Measurements from ENCODE around the gene SPATA13. TPM values are rescaled to one million over a fixed set of nuclear protein-coding genes. Genes with fewer than 3 reads are reported as not detected.

SPATA13 gene
- total RNA-seq, 1 experiment from 2014 or later, result 14.1 TPM

DNA sequence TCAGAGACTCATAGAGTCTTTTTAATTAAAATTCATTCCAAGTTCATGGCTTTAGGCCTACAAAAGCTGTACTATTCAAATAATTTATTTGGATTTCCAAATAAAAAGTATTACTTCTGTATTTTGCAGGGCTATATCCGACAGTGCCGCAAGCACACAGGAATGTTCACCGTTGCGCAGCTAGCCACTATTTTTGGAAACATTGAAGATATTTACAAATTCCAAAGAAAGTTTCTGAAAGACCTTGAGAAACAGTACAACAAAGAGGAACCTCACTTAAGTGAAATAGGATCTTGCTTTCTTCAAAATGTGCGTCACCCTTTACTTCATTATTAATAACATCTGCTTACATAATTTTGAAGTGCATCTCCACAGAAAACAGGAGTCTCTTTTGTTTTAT, 128.3 kb downstream of the SPATA13 start:
- H3K14ac ChIP-seq (ENCODE audit: insufficient read depth, low read length), result no peak overlapping the region
- no peak overlapping the region for H2BK15ac ChIP-seq (ENCODE audit: low read depth, low read length)
- H3K79me2 ChIP-seq (ENCODE audit: insufficient read depth, low read length), result no peaks in the 10 kb centered on the region
- no peak overlapping the region for H3K4me2 ChIP-seq (ENCODE audit: insufficient read depth, insufficient read length, low read length)
- Mint-ChIP-seq H3K36me3 (ENCODE audit: insufficient read depth in 1 of 3, low read depth in 3 of 3) (peaks cover 18 to 29% (median 27%) of the 10 kb centered on the region in 3 experiments; a peak in 6 of 7 replicates), H3K4me3 (no peak overlapping the region), H3K27me3 (ENCODE audit: low read depth) (no peaks in the 10 kb centered on the region), H3K9me3 (no peaks in the 10 kb centered on the region), H3K4me1 (no peaks in the 10 kb centered on the region), H3K27ac (no peak overlapping the region)
- H2BK5ac ChIP-seq (ENCODE audit: insufficient read length, low read length), result no peak overlapping the region
- H3K18ac ChIP-seq (ENCODE audit: insufficient read length, low read depth, low read length), result no peak overlapping the region
- no peak overlapping the region for H4K5ac ChIP-seq (ENCODE audit: insufficient read length, low read depth, low read length)
- H3K9me3 ChIP-seq (ENCODE audit: control insufficient read depth, low read depth, low read length), result no peaks in the 10 kb centered on the region
- H3K23me2 ChIP-seq (ENCODE audit: insufficient read length, low read depth, low read length, poor library complexity, severe bottlenecking), result no peaks in the 10 kb centered on the region
- H2BK20ac ChIP-seq (ENCODE audit: low read depth, low read length, poor library complexity, severe bottlenecking), result no peak overlapping the region
- no peak overlapping the region for H3T11ph ChIP-seq (ENCODE audit: low read length)
- no peak overlapping the region for H2AK5ac ChIP-seq (ENCODE audit: insufficient read length, low read length)
- no peaks in the 10 kb centered on the region for H3K4me1 ChIP-seq (ENCODE audit: insufficient read depth, low read length)
- no peaks in the 10 kb centered on the region for H3K79me1 ChIP-seq (ENCODE audit: insufficient read depth, low read depth, low read length, poor library complexity, severe bottlenecking)
- H3K4ac ChIP-seq (ENCODE audit: low read depth, low read length), result no peak overlapping the region
- no peak overlapping the region for H3K23ac ChIP-seq (ENCODE audit: insufficient read length, low read depth, low read length)
- no peaks in the 10 kb centered on the region for H4K20me1 ChIP-seq (ENCODE audit: control insufficient read depth, insufficient read depth, insufficient read length)
- no peaks in the 10 kb centered on the region for H3K27me3 ChIP-seq (ENCODE audit: insufficient read depth, low read length)
- no peak overlapping the region for H4K8ac ChIP-seq (replicated peaks; ENCODE audit: insufficient read length, low read depth, low read length)
- no peak for DNase-seq
- no peak overlapping the region for H2BK120ac ChIP-seq (ENCODE audit: low read depth, low read length, poor library complexity, severe bottlenecking)
- WGBS (ENCODE audit: extremely low coverage, insufficient read length, low lambda C conversion rate), result no CpG with 5 or more reads among the region's 5 CpGs
- H3K27ac ChIP-seq (ENCODE audit: insufficient read length, low read depth, low read length), result no peak overlapping the region
- H3K56ac ChIP-seq (ENCODE audit: insufficient read length, low read depth, low read length), result no peak overlapping the region
- no peak overlapping the region for H4K91ac ChIP-seq (ENCODE audit: insufficient read length, low read depth, low read length)
- no peak overlapping the region for H3K9ac ChIP-seq (ENCODE audit: extremely low read depth, insufficient read length, low read length)
- no peak overlapping the region for H2BK12ac ChIP-seq (ENCODE audit: insufficient read length, low read depth, low read length)
- H2AFZ ChIP-seq (ENCODE audit: low read length), result no peak overlapping the region
- TF ChIP-seq, protein P1, sequence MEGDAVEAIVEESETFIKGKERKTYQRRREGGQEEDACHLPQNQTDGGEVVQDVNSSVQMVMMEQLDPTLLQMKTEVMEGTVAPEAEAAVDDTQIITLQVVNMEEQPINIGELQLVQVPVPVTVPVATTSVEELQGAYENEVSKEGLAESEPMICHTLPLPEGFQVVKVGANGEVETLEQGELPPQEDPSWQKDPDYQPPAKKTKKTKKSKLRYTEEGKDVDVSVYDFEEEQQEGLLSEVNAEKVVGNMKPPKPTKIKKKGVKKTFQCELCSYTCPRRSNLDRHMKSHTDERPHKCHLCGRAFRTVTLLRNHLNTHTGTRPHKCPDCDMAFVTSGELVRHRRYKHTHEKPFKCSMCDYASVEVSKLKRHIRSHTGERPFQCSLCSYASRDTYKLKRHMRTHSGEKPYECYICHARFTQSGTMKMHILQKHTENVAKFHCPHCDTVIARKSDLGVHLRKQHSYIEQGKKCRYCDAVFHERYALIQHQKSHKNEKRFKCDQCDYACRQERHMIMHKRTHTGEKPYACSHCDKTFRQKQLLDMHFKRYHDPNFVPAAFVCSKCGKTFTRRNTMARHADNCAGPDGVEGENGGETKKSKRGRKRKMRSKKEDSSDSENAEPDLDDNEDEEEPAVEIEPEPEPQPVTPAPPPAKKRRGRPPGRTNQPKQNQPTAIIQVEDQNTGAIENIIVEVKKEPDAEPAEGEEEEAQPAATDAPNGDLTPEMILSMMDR (conservative IDR thresholded peaks at IDR 0.05), result no peak

Data from H9 (cell line).